Measurements from ENCODE around the gene DPP7.

DPP7 gene

GRCh38 chr9:137117269-137117731 is 2.8 kb upstream of the DPP7 start:
- TF ChIP-seq, protein P1, sequence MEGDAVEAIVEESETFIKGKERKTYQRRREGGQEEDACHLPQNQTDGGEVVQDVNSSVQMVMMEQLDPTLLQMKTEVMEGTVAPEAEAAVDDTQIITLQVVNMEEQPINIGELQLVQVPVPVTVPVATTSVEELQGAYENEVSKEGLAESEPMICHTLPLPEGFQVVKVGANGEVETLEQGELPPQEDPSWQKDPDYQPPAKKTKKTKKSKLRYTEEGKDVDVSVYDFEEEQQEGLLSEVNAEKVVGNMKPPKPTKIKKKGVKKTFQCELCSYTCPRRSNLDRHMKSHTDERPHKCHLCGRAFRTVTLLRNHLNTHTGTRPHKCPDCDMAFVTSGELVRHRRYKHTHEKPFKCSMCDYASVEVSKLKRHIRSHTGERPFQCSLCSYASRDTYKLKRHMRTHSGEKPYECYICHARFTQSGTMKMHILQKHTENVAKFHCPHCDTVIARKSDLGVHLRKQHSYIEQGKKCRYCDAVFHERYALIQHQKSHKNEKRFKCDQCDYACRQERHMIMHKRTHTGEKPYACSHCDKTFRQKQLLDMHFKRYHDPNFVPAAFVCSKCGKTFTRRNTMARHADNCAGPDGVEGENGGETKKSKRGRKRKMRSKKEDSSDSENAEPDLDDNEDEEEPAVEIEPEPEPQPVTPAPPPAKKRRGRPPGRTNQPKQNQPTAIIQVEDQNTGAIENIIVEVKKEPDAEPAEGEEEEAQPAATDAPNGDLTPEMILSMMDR (IDR thresholded peaks at IDR 0.05; ENCODE audit: insufficient read depth, low read depth, low read length, missing control alignments) = no peak
- DNase-seq (ENCODE audit: low read depth) = no peak

DNA sequence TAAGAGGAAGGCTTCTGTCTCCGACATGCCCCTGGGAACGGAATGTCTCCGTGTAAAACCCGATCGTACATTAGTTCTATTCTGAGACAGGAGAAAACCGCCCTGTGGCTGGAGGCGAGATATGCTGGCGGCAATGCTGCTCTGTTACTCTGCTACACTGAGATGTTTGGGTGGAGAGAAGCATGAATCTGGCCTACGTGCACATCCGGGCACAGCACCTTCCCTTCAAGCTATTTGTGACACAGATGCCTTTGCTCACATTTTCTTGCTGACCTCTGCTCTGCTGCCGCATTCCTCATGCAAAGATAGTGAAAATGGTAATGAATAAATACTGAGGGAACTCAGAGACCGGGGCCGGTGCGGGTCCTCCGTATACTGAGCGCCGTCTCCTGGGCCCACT is 2.2 kb upstream of the DPP7 start:
- H3K4me3 ChIP-seq (ENCODE audit: low read depth, low read length) = no peak overlapping the region
- TF ChIP-seq, protein P1 (IDR thresholded peaks at IDR 0.05; ENCODE audit: insufficient read depth, low read depth, low read length, missing control alignments) = no peak
- no peak for DNase-seq (ENCODE audit: low read depth)

More at GRCh38 chr9:137117269-137117731, 2.8 kb upstream of the DPP7 start:
- no peak overlapping the region for H3K4me3 ChIP-seq (ENCODE audit: low read depth, low read length)

GRCh38 chr9:137116027-137116507 is 1.5 kb upstream of the DPP7 start:
- peak; percentile 0 for DNase-seq (ENCODE audit: low read depth)
- no peak overlapping the region for H3K4me3 ChIP-seq (ENCODE audit: low read depth, low read length)
- TF ChIP-seq, protein P1 (IDR thresholded peaks at IDR 0.05; ENCODE audit: insufficient read depth, low read depth, low read length, missing control alignments) = no peak

DNA sequence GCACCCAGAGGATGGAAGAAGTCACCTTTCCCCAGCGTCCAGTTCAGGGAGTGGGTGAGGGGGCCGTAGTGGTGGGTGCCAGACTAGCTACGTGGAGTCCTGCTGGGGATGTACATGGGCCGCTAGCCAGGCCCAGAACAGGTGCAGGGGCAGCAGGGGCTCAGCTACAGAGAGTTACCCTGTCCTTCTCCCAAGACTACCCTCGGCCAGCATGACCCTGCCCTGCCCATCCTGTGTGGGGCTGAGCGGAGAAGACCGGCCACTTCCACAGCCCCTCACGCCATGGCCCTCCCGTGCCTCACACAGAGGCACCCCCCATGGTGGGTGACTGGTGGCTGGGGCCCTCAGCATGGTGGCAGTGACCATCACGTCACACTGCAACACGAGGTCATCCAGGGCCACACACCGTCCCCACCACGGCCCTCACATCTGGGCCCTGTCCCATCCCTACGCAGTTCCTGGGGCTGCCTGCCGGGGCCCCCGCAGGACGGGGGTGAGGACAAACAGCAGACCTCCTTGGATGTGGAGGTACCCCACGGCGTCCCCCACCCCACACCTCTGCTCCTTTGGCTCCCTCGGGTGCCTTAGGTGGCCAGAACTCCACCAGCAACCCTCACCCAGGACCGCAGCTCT is 977 bp upstream of the DPP7 start:
- H3K4me3 ChIP-seq (ENCODE audit: low read depth, low read length) = no peak overlapping the region
- no peak for DNase-seq (ENCODE audit: low read depth)
- TF ChIP-seq, protein P1 (IDR thresholded peaks at IDR 0.05; ENCODE audit: insufficient read depth, low read depth, low read length, missing control alignments) = no peak

DNA sequence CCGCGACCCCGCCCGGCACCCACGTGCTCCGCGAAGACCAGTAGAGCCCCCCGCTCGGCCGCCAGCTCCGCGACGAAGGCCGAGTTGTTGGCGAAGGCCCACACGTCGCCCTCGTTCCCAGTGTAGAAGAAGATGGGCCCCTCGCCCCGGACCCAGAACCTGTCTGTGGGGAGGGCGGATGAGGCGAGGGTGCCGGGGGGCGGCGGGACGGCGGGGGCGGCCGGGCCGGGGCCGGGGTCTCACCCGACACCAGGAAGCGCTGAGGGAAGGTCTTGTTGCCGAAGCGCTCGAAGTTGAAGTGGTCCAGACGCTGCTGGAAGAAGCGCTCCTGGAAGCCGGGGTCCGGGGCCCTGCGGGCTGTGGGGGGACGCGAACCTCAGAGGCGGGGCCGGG is 317 bp downstream of the DPP7 start:
- DNase-seq (ENCODE audit: low read depth) = no peak
- TF ChIP-seq, protein P1 (IDR thresholded peaks at IDR 0.05; ENCODE audit: insufficient read depth, low read depth, low read length, missing control alignments) = no peak
- peak overlapping the region; percentile 78 for H3K4me3 ChIP-seq (ENCODE audit: low read depth, low read length)

DNA sequence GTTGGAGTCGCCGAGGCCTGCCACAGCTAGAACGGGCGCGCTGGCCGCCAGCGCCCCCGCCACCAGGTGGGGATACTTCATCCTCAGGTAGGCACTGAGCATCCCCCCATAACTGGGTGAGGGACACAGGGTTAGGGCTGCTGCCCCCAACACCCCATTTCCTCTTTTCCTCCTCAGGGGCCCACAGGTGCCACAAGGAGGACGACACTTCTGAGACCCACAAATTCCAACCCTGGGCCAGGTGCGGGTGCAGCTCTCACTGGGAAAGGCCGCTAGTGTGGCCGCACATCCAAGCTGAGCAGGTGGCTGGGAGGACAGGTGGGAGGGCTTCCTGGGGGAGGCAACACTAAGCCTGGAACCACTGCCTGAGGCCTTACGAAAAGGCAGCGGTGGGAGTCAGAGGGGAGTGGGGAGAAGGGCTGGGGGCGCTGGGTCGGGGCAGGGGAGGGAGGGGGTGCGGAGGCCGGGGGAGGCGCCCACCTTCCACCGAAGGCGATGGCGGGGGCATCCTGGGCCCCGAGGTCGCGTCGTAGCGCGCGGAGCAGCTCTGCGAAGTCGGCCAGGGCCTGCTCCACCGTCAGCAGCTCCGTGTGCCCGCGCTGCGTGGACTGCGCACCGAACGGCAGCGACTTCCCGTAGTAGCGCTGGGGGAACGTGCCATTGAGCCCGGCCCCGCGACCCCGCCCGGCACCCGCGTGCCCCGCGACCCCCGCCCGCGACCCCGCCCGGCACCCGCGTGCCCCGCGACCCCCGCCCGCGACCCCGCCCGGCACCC is 961 bp downstream of the DPP7 start:
- TF ChIP-seq, protein P1 (IDR thresholded peaks at IDR 0.05; ENCODE audit: insufficient read depth, low read depth, low read length, missing control alignments) = no peak
- H3K4me3 ChIP-seq (ENCODE audit: low read depth, low read length) = peak overlapping the region; percentile 32
- DNase-seq (ENCODE audit: low read depth) = peak; percentile 62

Data from GM12865 (cell line).